HepG2 (cell line): ENCODE results near the gene ADCY9. TPM values are rescaled to one million over a fixed set of nuclear protein-coding genes. Genes with fewer than 3 reads are reported as not detected.

Source experiments
- ATAC-seq: fragments of 200-7000 bp; cut with Tn5 transposase; 3 replicates; pipeline ENCODE4 v1.9.1; 2020; ENCODE audit warnings: mild to moderate bottlenecking, moderate library complexity
- BruUV-seq: library from RNA; stranded (reverse); fragments of 400-500 nt; replicated peaks from 2 replicates; lab custom pipeline; 2021; lab: Mats Ljungman, UMichigan
- CTCF ChIA-PET: fragments of 300-600 bp; formaldehyde crosslinking; extraction: SDS; loops from one replicate; lab custom pipeline; 2021; ENCODE audit warnings: low total read pairs, inconsistent platforms, low intra/inter-chr PET ratio; lab: Yijun Ruan, JAX
- POLR2A ChIA-PET: fragments of 350-600 bp; sonication (Branson Sonifier 250); formaldehyde crosslinking; loops from one replicate; lab custom pipeline; 2020; ENCODE audit warnings: antibody characterized with exemption, inconsistent platforms; lab: Yijun Ruan, JAX
- DNase-seq: peaks from one replicate; pipeline ENCODE4 v3.0.0-alpha.2; 2015; ENCODE audit warnings: low spot score
- FAIRE-seq: peaks from 3 replicates; lab custom pipeline; 2011; peaks lifted over from hg19 to GRCh38; lab: Jason Lieb, UNC
- H2AFZ ChIP-seq: one replicate; pipeline ENCODE4 v1.6.1; 2011; ENCODE audit warnings: low read length, inconsistent platforms
- H3K27ac ChIP-seq: fragments of 300-600 bp; 3 replicates; pipeline ENCODE4 v1.8.0; 2011; ENCODE audit warnings: mixed run types, mild to moderate bottlenecking, mixed read lengths, low read length, inconsistent platforms; ENCODE audit not compliant: insufficient read depth; ENCODE audit errors: extremely low read length
- H3K27me3 ChIP-seq, 2 experiments: fragments of 200-600 bp in 1 of 2; 2 replicates in 1 of 2; 3 replicates in 1 of 2; pipeline versions ENCODE4 v1.6.0 to v1.8.0; 2011; ENCODE audit warnings: low read length in 2 of 2, mild to moderate bottlenecking in 2 of 2, moderate library complexity in 2 of 2, inconsistent platforms in 1 of 2; ENCODE audit not compliant: insufficient read depth in 2 of 2, control insufficient read depth in 1 of 2
- H3K36me3 ChIP-seq, 2 experiments: fragments of 200-600 bp in 1 of 2; replicated peaks in 1 of 2; 2 replicates in 1 of 2; 3 replicates in 1 of 2; pipeline versions ENCODE4 v1.5.1 to v1.8.0; 2011; ENCODE audit warnings: low read length in 2 of 2, inconsistent platforms in 1 of 2; ENCODE audit not compliant: insufficient read depth in 2 of 2, control insufficient read depth in 1 of 2
- H3K4me1 ChIP-seq: 2 replicates; pipeline ENCODE4 v1.5.1; 2012; ENCODE audit warnings: low read length, inconsistent platforms; ENCODE audit not compliant: insufficient read depth
- H3K4me2 ChIP-seq: 2 replicates; pipeline ENCODE4 v1.6.0; 2011; ENCODE audit warnings: low read depth, low read length, inconsistent platforms
- H3K4me3 ChIP-seq, 3 experiments: fragments of 200-600 bp in 1 of 3; sonication (generic), shearing (Covaris generic) in 1 of 3; replicated peaks in 1 of 3; 2 replicates each; pipeline ENCODE4 v1.5.1; 2011 to 2016; ENCODE audit warnings: low read length in 3 of 3, inconsistent platforms in 2 of 3, low read depth in 2 of 3, mild to moderate bottlenecking in 2 of 3, control low read depth in 1 of 3, mixed read lengths in 1 of 3; ENCODE audit not compliant: insufficient read depth in 1 of 3
- H3K79me2 ChIP-seq: one replicate; pipeline ENCODE4 v1.6.1; 2011; ENCODE audit warnings: low read length, inconsistent platforms; ENCODE audit not compliant: insufficient read depth
- H3K9ac ChIP-seq: 2 replicates; pipeline ENCODE4 v1.6.0; 2011; ENCODE audit warnings: mild to moderate bottlenecking, low read depth, low read length, inconsistent platforms; ENCODE audit not compliant: insufficient read depth
- H3K9me3 ChIP-seq: 2 replicates; pipeline ENCODE4 v1.5.1; 2012; ENCODE audit warnings: mild to moderate bottlenecking, low read length
- H4K20me1 ChIP-seq: 2 replicates; pipeline ENCODE4 v1.6.0; 2011; ENCODE audit warnings: inconsistent platforms, mild to moderate bottlenecking, low read length, moderate library complexity; ENCODE audit not compliant: insufficient read depth
- AGO2 ChIP-seq: fragments of 200-400 bp; formaldehyde crosslinking; optimal IDR thresholded peaks from 2 replicates; pipeline ENCODE3; 2017; ENCODE audit warnings: mild to moderate bottlenecking, low read depth, low read length, moderate library complexity
- AHR ChIP-seq: IDR thresholded peaks from 2 replicates; pipeline ENCODE4 v1.6.1; 2018; ENCODE audit warnings: missing genetic modification reagents, missing compliant biosample characterization
- CHD4 ChIP-seq: fragments of 200-600 bp; sonication (generic); IDR thresholded peaks from 2 replicates; pipeline ENCODE4 v1.7.0; 2017; ENCODE audit warnings: mild to moderate bottlenecking, low read length, borderline replicate concordance
- DMAP1 ChIP-seq: IDR thresholded peaks from 2 replicates; pipeline ENCODE4 v1.6.1; 2016
- EHMT2 ChIP-seq: fragments of 200-600 bp; sonication (generic); IDR thresholded peaks from 2 replicates; pipeline ENCODE4 v1.7.0; 2017; ENCODE audit warnings: antibody characterized with exemption, low read depth, low read length, borderline replicate concordance
- HOXD1 ChIP-seq: sonication (generic); formaldehyde crosslinking; IDR thresholded peaks from 2 replicates; pipeline ENCODE4 v1.5.0; 2020; ENCODE audit warnings: missing genetic modification reagents
- JDP2 ChIP-seq: sonication (generic); formaldehyde crosslinking; IDR thresholded peaks from 2 replicates; pipeline ENCODE4 v1.8.1; 2022; ENCODE audit warnings: missing genetic modification reagents, borderline replicate concordance
- MEIS1 ChIP-seq: sonication (generic); formaldehyde crosslinking; IDR thresholded peaks from 2 replicates; pipeline ENCODE4 v1.9.0; 2021; ENCODE audit warnings: mild to moderate bottlenecking, missing genetic modification reagents, moderate library complexity, borderline replicate concordance
- MTA1 ChIP-seq: sonication (generic); formaldehyde crosslinking; IDR thresholded peaks from 2 replicates; pipeline ENCODE4 v1.4.0; 2020; ENCODE audit warnings: missing genetic modification reagents, mild to moderate bottlenecking, borderline replicate concordance
- MXI1 ChIP-seq: IDR thresholded peaks from 3 replicates; pipeline ENCODE4 v1.6.1; 2012; ENCODE audit warnings: low read depth, low read length, inconsistent platforms, borderline replicate concordance
- NFATC3 ChIP-seq: sonication (generic); formaldehyde crosslinking; IDR thresholded peaks from 2 replicates; pipeline ENCODE4 v1.5.1; 2020; ENCODE audit warnings: mild to moderate bottlenecking, missing genetic modification reagents
- NONO ChIP-seq, 2 experiments: fragments of 450-650 bp in 1 of 2; sonication (generic) in 1 of 2; formaldehyde crosslinking in 1 of 2; IDR thresholded peaks in 1 of 2; conservative IDR thresholded peaks in 1 of 2; 2 replicates each; pipeline versions ENCODE4 v1.6.1 to v1.8.0; 2017 to 2022; ENCODE audit warnings: mild to moderate bottlenecking in 1 of 2, missing genetic modification reagents in 1 of 2, moderate library complexity in 1 of 2
- RBM22 ChIP-seq: fragments of 200-400 bp; formaldehyde crosslinking; optimal IDR thresholded peaks from 2 replicates; pipeline ENCODE3; 2017; ENCODE audit warnings: mild to moderate bottlenecking, low read length, moderate library complexity
- U2AF2 ChIP-seq: fragments of 200-400 bp; formaldehyde crosslinking; IDR thresholded peaks from 2 replicates; pipeline ENCODE4 v1.6.1; 2017; ENCODE audit warnings: low read depth, mild to moderate bottlenecking, low read length
- ZBTB42 ChIP-seq: sonication (generic); formaldehyde crosslinking; IDR thresholded peaks from 2 replicates; pipeline ENCODE4 v1.5.0; 2020; ENCODE audit warnings: mild to moderate bottlenecking, missing genetic modification reagents
- ZMAT3 ChIP-seq: sonication (generic); formaldehyde crosslinking; conservative IDR thresholded peaks from 2 replicates; pipeline ENCODE4 v1.7.0; 2021; ENCODE audit warnings: missing genetic modification reagents
- ZNF235 ChIP-seq: sonication (generic); formaldehyde crosslinking; IDR thresholded peaks from 2 replicates; pipeline ENCODE4 v1.8.1; 2023; ENCODE audit warnings: mild to moderate bottlenecking, missing genetic modification reagents, borderline replicate concordance
- ZNF263 ChIP-seq: sonication (generic); formaldehyde crosslinking; IDR thresholded peaks from 2 replicates; pipeline ENCODE4 v1.4.0; 2020; ENCODE audit warnings: missing genetic modification reagents
- ZNF354B ChIP-seq: sonication (generic); formaldehyde crosslinking; IDR thresholded peaks from 2 replicates; pipeline ENCODE4 v1.8.0; 2022; ENCODE audit warnings: mild to moderate bottlenecking, missing genetic modification reagents
- ZNF451 ChIP-seq: sonication (generic); formaldehyde crosslinking; IDR thresholded peaks from 2 replicates; pipeline ENCODE4 v1.5.0; 2020; ENCODE audit warnings: mild to moderate bottlenecking, missing genetic modification reagents
- ZNF768 ChIP-seq: sonication (generic); formaldehyde crosslinking; IDR thresholded peaks from 2 replicates; pipeline ENCODE4 v1.4.0; 2020; ENCODE audit warnings: missing genetic modification reagents
- ZNF775 ChIP-seq: sonication (generic); formaldehyde crosslinking; IDR thresholded peaks from 2 replicates; pipeline ENCODE4 v1.4.0; 2020; ENCODE audit warnings: missing genetic modification reagents, mild to moderate bottlenecking, moderate library complexity, borderline replicate concordance
- ZNF839 ChIP-seq: sonication (generic); formaldehyde crosslinking; IDR thresholded peaks from 2 replicates; pipeline ENCODE4 v1.4.0; 2020; ENCODE audit warnings: missing genetic modification reagents, mild to moderate bottlenecking, borderline replicate concordance
- WGBS: methylation state at CpG from one replicate; pipeline ENCODE4 v1.1.6; 2017; ENCODE audit warnings: low lambda C conversion rate; 5-methylcytosine and 5-hydroxymethylcytosine counted together
- in situ Hi-C: cut with HindIII; loops from 2 replicates; pipeline ENCODE4 v1.10.0; 2017; ENCODE audit warnings: low pct_unique_long_range_greater_than_20kb; ENCODE audit not compliant: extremely low pct_ligation_motif_present
- intact Hi-C: fragments of 100-400 bp; cut with micrococcal nuclease; formaldehyde crosslinking; loops from one replicate; pipeline ENCODE4 v1.10.0; 2022; ENCODE audit not compliant: unreplicated experiment
- polyA plus RNA-seq, 8 experiments: library from polyadenylated mRNA; depleted of rRNA in 3 of 8; stranded (reverse) in 7 of 8; unstranded in 1 of 8; fragments of >200 nt; fragmentation: Illumina TruSeq in 4 of 8; extraction: Trizol in 4 of 8; gene quantifications; 2 replicates each; pipeline versions ENCODE4 v1.2.1 to v1.2.3, GENCODE V29; 2011 to 2016; ENCODE audit warnings: low read depth in 4 of 8, missing spikeins in 1 of 8, mixed read lengths in 1 of 8; ENCODE audit not compliant: insufficient read depth in 1 of 8
- total RNA-seq, 5 experiments: library from RNA; depleted of rRNA; stranded (reverse); fragments of >200 nt; fragmentation: Illumina TruSeq; extraction: Trizol; gene quantifications; 2 replicates each; pipeline ENCODE4 v1.2.3, GENCODE V29; 2016; ENCODE audit warnings: low read depth in 1 of 5
- TF ChIP-seq, protein P1 (sequence below): sonication (generic); formaldehyde crosslinking; IDR thresholded peaks from 2 replicates; pipeline ENCODE4 v1.5.0; 2020; ENCODE audit warnings: missing genetic modification reagents
- TF ChIP-seq, protein P2 (sequence below): sonication (generic); formaldehyde crosslinking; IDR thresholded peaks from 2 replicates; pipeline ENCODE4 v1.5.1; 2020; ENCODE audit warnings: mild to moderate bottlenecking, missing genetic modification reagents

Gene ADCY9
- total and polyA plus RNA-seq, 2 of the 13 experiments (the other 11 are each of a cell fraction or from before 2014, with no cell fraction given), result 11.2 to 13.9 TPM

DNA sequence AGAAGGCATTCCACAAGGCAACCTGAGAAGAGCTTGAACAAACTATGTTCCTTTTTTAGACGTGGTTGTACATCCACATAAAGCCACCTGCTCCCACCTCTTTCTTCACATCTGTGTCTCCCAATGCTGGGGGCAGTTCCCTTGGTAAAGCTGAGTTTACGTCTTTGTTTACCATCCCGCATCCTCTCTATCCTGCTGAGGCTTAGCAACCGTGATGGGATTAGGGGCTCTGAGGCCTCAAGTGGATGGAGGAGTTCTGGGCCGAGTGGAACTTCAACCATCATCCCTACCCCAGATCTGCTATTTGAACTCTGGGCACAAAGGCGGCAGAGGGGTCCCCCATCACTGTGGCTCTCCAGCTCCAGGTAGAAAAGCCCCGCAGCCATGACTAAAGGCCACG, 141.5 kb downstream of the ADCY9 start (continued):
- TF ChIP-seq ZNF768 (CRISPR knock-in tag) (no peak), DMAP1 (CRISPR knock-in tag) (no peak), ZNF235 (no peak), ZNF451 (CRISPR knock-in tag) (no peak), EHMT2 (no peak), ZMAT3 (CRISPR knock-in tag) (no peak), MXI1 (no peak), CHD4 (no peak), MEIS1 (no peak), NONO (IDR thresholded peaks at IDR 0.05) (no peak), NONO (CRISPR knock-in tag; conservative IDR thresholded peaks at IDR 0.05) (no peak)
- TF ChIP-seq, protein P1, sequence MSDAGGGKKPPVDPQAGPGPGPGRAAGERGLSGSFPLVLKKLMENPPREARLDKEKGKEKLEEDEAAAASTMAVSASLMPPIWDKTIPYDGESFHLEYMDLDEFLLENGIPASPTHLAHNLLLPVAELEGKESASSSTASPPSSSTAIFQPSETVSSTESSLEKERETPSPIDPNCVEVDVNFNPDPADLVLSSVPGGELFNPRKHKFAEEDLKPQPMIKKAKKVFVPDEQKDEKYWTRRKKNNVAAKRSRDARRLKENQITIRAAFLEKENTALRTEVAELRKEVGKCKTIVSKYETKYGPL (CRISPR knock-in tag), result no peak

DNA sequence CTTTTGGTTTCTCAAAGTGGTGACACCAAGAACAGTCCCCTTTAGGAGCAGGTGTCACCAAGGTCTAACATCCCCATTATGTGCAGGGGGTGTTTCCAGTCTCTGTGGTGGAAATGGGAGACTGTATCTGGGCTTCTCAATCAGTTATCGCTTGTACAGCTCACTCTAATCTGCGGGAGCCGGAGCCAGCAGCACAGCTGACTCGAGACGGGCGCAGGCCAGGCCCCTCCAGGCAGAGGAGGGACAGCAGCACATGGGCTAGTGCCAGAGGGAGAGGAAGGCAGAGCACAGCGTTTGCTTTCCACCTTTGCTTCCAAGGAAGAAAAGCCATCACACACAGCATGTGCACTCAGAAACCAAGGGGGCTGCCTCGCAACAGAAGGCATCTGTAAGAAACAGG, 144.5 kb downstream of the ADCY9 start:
- H3K4me3 ChIP-seq, result no peak overlapping the region
- H3K79me2 ChIP-seq, result no peaks in the 10 kb centered on the region
- WGBS, result 97% methylated on average over 8 of the region's 8 CpGs
- ATAC-seq (no peak), FAIRE-seq (no peak), DNase-seq (no peak)
- no peak overlapping the region for H3K9ac ChIP-seq
- peaks cover 6 to 19% of the 10 kb centered on the region in 2 experiments; a peak in 2 of 5 replicates for H3K36me3 ChIP-seq
- H4K20me1 ChIP-seq, result no peaks in the 10 kb centered on the region
- in situ Hi-C loops (no loop called here), intact Hi-C loops (no loop called here)
- no peaks in the 10 kb centered on the region for H3K27me3 ChIP-seq
- H3K4me1 ChIP-seq, result no peaks in the 10 kb centered on the region
- no peak overlapping the region for H2AFZ ChIP-seq
- ChIA-PET CTCF (no interaction called here), POLR2A (no interaction called here)
- H3K9me3 ChIP-seq, result no peaks in the 10 kb centered on the region
- H3K4me2 ChIP-seq, result no peak overlapping the region
- H3K27ac ChIP-seq, result no peak overlapping the region
- BruUV-seq, result no TSS peak
- no peak for TF ChIP-seq JDP2 (CRISPR knock-in tag)
- no peak for TF ChIP-seq HOXD1
- TF ChIP-seq ZBTB42 (CRISPR knock-in tag), result no peak
- TF ChIP-seq, protein P2, sequence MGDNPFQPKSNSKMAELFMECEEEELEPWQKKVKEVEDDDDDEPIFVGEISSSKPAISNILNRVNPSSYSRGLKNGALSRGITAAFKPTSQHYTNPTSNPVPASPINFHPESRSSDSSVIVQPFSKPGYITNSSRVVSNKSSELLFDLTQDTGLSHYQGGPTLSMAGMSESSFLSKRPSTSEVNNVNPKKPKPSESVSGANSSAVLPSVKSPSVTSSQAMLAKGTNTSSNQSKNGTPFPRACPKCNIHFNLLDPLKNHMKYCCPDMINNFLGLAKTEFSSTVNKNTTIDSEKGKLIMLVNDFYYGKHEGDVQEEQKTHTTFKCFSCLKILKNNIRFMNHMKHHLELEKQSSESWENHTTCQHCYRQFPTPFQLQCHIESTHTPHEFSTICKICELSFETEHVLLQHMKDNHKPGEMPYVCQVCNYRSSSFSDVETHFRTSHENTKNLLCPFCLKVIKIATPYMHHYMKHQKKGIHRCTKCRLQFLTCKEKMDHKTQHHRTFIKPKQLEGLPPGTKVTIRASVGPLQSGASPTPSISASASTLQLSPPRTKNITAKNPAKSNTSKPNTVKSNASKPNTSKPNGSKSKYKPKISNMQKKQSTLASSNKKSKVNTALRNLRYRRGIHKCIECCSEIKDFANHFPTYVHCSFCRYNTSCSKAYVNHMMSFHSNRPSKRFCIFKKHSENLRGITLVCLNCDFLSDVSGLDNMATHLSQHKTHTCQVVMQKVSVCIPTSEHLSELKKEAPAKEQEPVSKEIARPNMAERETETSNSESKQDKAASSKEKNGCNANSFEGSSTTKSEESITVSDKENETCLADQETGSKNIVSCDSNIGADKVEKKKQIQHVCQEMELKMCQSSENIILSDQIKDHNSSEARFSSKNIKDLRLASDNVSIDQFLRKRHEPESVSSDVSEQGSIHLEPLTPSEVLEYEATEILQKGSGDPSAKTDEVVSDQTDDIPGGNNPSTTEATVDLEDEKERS, result no peak
- TF ChIP-seq MTA1 (CRISPR knock-in tag), result no peak
- TF ChIP-seq U2AF2, result no peak
- no peak for TF ChIP-seq ZNF354B
- TF ChIP-seq ZNF775, result no peak
- TF ChIP-seq AHR, result no peak
- no peak for TF ChIP-seq ZNF839 (CRISPR knock-in tag)
- TF ChIP-seq AGO2, result no peak
- TF ChIP-seq RBM22, result no peak
- no peak for TF ChIP-seq NFATC3 (CRISPR knock-in tag)
- no peak for TF ChIP-seq ZNF263
